NCI-H2081 treated with DMSO at 0.1 percent for 48 hours (cell line): ENCODE results near the gene TEX9.

Experiments
- DNase-seq: peaks from one replicate; lab custom pipeline; 2025; lab: John Stamatoyannopoulos, UW

Gene TEX9

GRCh38 chr15:56445746-56446145, 80.5 kb downstream of the TEX9 start:
- no peak for DNase-seq

- no peak for DNase-seq
Measured at GRCh38 chr15:56454836-56455235, 89.6 kb downstream of the TEX9 start.

GRCh38 chr15:56456229-56456628, 91.0 kb downstream of the TEX9 start:
- no peak for DNase-seq

- DNase-seq: no peak
Measured at GRCh38 chr15:56459096-56459495, 93.9 kb downstream of the TEX9 start.

- no peak for DNase-seq
Measured at GRCh38 chr15:56460071-56460470, 94.8 kb downstream of the TEX9 start.

GRCh38 chr15:56460947-56461346, 95.7 kb downstream of the TEX9 start:
- DNase-seq: no peak

GRCh38 chr15:56464893-56465520, 99.8 kb downstream of the TEX9 start, which contains the start of gene MNS1:
MNS1 (minus strand) TSS chr15:56465137; CDS start chr15:56464972, 165 bp downstream.
- peak; percentile 89 for DNase-seq

GRCh38 chr15:56467616-56468015, 102.4 kb downstream of the TEX9 start:
- no peak for DNase-seq

- DNase-seq: no peak
Measured at GRCh38 chr15:56468401-56468800, 103.2 kb downstream of the TEX9 start.

GRCh38 chr15:56469483-56469882, 104.3 kb downstream of the TEX9 start:
- no peak for DNase-seq

GRCh38 chr15:56471440-56472069, 106.3 kb downstream of the TEX9 start:
- no peak for DNase-seq

- DNase-seq: no peak
Measured at GRCh38 chr15:56472278-56472677, 107.1 kb downstream of the TEX9 start.

GRCh38 chr15:56473017-56473416, 107.8 kb downstream of the TEX9 start:
- no peak for DNase-seq

GRCh38 chr15:56475351-56475750, 110.1 kb downstream of the TEX9 start:
- no peak for DNase-seq
